ENCODE results near the gene EIF3B. TPM values are rescaled to one million over a fixed set of nuclear protein-coding genes. Genes with fewer than 3 reads are reported as not detected.
"Not testable (repeated sequence)": the region's sequence is repeated elsewhere in the genome, so short reads cannot be mapped to it uniquely, and the experiment has no call there.

The EIF3B gene
- polyA plus RNA-seq, 3 donors = 153 to 173 (median 163) TPM

GRCh38 chr7:2336626-2337299, 17.9 kb upstream of the EIF3B start:
- no peak for DNase-seq (ENCODE audit: low read depth in 3 of 3, low spot score in 2 of 3)

- not testable (repeated sequence) for DNase-seq (ENCODE audit: low read depth in 3 of 3, low spot score in 2 of 3)
Observed at GRCh38 chr7:2347351-2348063, 7.1 kb upstream of the EIF3B start.

- no peak for DNase-seq (ENCODE audit: low read depth in 3 of 3, low spot score in 2 of 3)
Observed at GRCh38 chr7:2350055-2350454, 4.6 kb upstream of the EIF3B start.

- DNase-seq (ENCODE audit: low read depth in 3 of 3, low spot score in 2 of 3) = no peak
Observed at GRCh38 chr7:2350861-2351260, 3.8 kb upstream of the EIF3B start.

- no peak for DNase-seq (ENCODE audit: low read depth in 3 of 3, low spot score in 2 of 3)
Observed at GRCh38 chr7:2353113-2353935, 1.3 kb upstream of the EIF3B start.

GRCh38 chr7:2353936-2354185, 766 bp upstream of the EIF3B start:
- DNase-seq (ENCODE audit: low read depth in 3 of 3, low spot score in 2 of 3) = no peak

- no peak for DNase-seq (ENCODE audit: low read depth in 3 of 3, low spot score in 2 of 3)
Observed at GRCh38 chr7:2354939-2355704, 495 bp downstream of the EIF3B start.

GRCh38 chr7:2355705-2356008, 1.0 kb downstream of the EIF3B start:
- DNase-seq (ENCODE audit: low read depth in 3 of 3, low spot score in 2 of 3) = no peak

GRCh38 chr7:2357165-2357564, 2.5 kb downstream of the EIF3B start:
- no peak for DNase-seq (ENCODE audit: low read depth in 3 of 3, low spot score in 2 of 3)

GRCh38 chr7:2357571-2357970, 2.9 kb downstream of the EIF3B start:
- no peak for DNase-seq (ENCODE audit: low read depth in 3 of 3, low spot score in 2 of 3)

- no peak for DNase-seq (ENCODE audit: low read depth in 3 of 3, low spot score in 2 of 3)
Observed at GRCh38 chr7:2358968-2359527, 4.4 kb downstream of the EIF3B start.

GRCh38 chr7:2359610-2360009, 5.0 kb downstream of the EIF3B start:
- DNase-seq (ENCODE audit: low read depth in 3 of 3, low spot score in 2 of 3) = no peak

GRCh38 chr7:2360796-2361195, 6.2 kb downstream of the EIF3B start:
- no peak for DNase-seq (ENCODE audit: low read depth in 3 of 3, low spot score in 2 of 3)

GRCh38 chr7:2362385-2363088, 7.9 kb downstream of the EIF3B start:
- DNase-seq (ENCODE audit: low read depth in 3 of 3, low spot score in 2 of 3) = no peak

- DNase-seq (ENCODE audit: low read depth in 3 of 3, low spot score in 2 of 3) = no peak
Observed at GRCh38 chr7:2369139-2369538, 14.5 kb downstream of the EIF3B start.

- no peak for DNase-seq (ENCODE audit: low read depth in 3 of 3, low spot score in 2 of 3)
Observed at GRCh38 chr7:2371329-2371728, 16.7 kb downstream of the EIF3B start.

- DNase-seq (ENCODE audit: low read depth in 3 of 3, low spot score in 2 of 3) = no peak
Observed at GRCh38 chr7:2372724-2373123, 18.1 kb downstream of the EIF3B start.

GRCh38 chr7:2373124-2373556, 18.5 kb downstream of the EIF3B start:
- DNase-seq (ENCODE audit: low read depth in 3 of 3, low spot score in 2 of 3) = no peak

- DNase-seq (ENCODE audit: low read depth in 3 of 3, low spot score in 2 of 3) = no peak
Observed at GRCh38 chr7:2373646-2374045, 19.0 kb downstream of the EIF3B start.

- DNase-seq (ENCODE audit: low read depth in 3 of 3, low spot score in 2 of 3) = no peak
Observed at GRCh38 chr7:2374401-2374800, 19.8 kb downstream of the EIF3B start.
